PFSK-1 (cell line): ENCODE data around the gene GNA15.

Experiments used
- POLR2AphosphoS5 ChIP-seq: IDR thresholded peaks from 2 replicates; pipeline ENCODE4 v1.6.1; 2012; ENCODE audit warnings: low read depth, mild to moderate bottlenecking, control low read depth, low read length, moderate library complexity
- REST ChIP-seq, 2 experiments: IDR thresholded peaks; 2 replicates each; pipeline versions ENCODE4 v1.6.1 to v1.8.0; 2011 to 2012; ENCODE audit warnings: low read depth in 2 of 2, low read length in 2 of 2, control low read depth in 1 of 2, inconsistent platforms in 1 of 2, mild to moderate bottlenecking in 1 of 2, moderate library complexity in 1 of 2; ENCODE audit not compliant: insufficient read depth in 1 of 2

DNA sequence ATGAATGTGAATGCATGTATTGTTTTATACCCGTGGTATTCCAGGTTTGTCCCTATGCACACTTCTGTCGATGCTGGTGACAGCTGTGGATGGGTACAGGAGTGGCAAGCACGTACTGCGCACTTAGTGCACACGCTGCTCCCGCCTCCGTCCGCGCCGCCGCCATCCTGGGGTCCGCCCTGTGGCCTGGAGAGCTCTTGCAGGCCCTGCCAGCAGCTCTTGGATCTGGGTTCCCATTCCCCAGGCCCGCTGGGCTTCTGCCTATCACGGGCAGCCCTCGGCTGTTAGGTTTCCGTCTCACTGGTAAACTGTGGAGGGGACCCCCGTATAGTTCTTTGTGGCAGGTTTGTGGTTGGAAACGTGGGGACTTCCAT lies 37.7 kb upstream of the GNA15 start:
- no peak for TF ChIP-seq POLR2AphosphoS5
- TF ChIP-seq REST (IDR thresholded peaks at IDR 0.05; ENCODE audit: insufficient read depth in 1 of 2, low read depth in 2 of 2, low read length in 2 of 2) = no peak
